HG03571 (cell line): ENCODE results near the gene STX16.

Experiments
- ATAC-seq: cut with Tn5 transposase; IDR thresholded peaks from one replicate; pipeline ENCODE4 v1.9.1; 2021; ENCODE audit not compliant: unreplicated experiment

STX16 gene

DNA sequence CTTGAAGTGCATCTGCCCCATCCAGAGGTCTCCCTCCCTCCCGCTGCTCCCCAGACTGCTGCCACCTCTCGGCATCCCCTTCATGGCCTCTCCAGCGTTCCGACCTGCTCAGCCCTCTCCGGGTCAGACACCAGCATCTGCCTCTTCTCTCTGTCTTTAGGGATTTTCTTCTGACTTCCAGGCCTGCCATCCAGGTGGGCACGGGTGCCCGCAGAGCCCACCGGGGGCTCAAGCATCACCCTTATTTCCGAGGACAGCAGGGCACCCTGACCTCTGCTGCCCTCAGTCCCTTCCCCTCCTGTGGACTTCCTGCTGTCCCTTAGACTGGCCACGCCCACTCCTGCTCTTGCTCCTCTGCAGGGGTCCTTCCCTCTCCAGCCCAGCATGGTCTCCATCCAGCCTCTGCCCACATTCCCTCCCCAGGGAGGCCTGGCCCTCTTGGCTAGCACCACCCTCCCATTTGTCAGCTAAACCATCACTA, 44.9 kb downstream of the STX16 start:
- ATAC-seq: no peak

DNA sequence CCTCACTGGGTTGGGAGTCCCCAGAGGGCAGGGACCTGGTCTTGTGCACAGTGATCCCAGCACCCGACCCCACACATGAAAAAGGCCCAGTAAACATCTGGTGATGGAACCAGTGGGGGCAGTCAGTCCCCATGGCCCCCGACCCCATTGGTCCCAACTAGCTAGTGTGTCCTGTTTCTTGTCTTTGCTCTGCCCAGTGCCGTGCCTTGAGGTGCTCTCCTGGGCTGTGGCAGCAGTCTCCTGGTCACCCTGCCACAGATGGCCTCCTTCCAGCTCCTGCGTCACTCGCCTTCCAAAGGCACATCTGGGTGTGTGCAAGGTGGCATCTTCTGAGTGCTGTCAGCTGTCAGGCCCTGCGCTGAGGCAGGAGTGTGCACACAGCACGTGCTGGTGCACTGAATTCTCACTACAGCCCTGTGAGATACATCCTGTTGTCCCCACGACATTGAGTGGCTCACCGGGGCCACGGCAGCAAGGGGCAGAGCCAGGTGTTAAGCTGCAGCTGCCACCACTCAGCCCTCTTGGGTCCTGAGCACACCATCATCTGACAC, 45.4 kb downstream of the STX16 start:
- no peak for ATAC-seq

DNA sequence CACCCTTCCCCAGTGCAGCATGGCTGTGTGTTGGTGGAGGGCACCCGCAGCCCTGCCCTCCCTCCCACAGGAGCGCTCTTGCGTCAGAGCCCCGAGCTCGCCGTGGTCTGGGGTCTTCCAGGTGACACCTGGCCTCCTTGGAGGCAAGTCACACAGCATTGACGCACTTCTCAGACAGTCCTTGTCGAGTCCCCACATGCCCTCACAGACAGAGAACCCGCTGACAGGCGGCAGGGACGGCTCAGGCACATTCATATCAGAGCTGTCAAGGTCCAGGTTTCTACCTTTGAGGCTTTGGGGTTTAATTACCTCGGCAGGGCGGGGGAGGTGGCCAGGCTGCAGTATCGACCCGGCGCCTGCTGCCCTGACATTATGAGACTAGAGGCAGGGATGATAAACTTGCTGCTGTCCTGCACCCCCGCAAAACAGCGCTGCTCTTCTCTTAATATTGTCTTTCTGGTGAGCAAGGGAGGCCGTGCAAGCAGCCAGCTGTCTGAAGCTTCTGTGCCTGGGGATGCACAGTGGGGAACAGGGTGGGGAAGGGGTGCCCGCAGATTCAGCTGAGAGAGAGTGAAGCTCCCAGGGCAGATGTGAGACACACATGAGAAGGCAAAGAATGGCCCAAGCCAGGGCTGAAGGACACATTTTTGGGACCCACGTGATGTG, 46.3 kb downstream of the STX16 start:
- no peak for ATAC-seq

- ATAC-seq: no peak
These were observed 47.0 kb downstream of the STX16 start for GRCh38 chr20:58697867-58698703.

DNA sequence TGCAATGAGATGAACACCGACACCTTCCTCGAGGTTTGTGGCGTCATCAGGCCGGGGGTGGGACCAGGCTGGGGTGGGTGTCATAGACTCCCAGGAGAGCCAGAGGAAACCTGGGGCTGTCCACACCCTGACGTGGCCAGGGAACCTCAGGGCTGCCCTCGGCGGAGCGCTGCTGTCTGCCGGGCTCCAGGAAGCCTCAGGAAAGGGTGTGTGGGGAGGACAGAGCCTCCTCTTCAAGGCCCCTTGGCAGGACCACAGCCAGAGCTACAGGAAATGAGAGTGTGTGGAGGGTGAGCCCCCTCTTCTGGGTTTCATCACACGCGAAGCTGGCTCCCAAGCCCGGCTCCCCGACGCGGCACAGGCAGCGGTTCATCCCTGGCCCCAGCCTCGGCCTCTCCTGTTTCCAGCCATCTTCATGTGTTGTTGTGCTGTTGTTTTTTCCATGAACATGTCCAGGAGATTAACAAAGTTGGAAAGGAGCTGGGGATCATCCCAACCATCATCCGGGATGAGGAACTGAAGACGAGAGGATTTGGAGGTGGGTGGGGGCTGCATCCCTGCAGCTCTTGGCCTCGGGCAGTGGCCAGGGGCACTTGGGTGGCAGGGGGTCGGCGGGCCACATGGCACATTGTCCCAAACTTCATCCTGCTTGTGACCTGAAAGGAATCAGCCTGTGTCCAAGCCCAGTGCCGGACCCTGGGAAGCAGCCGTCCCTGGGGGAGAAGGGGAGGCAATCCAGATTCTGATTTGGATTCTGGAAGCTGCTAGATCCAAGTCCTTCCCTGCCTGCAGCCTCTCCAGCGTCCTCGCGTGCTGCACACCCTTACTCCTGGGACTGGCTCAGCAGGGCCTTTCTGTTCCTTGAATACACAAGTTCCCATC, 47.9 kb downstream of the STX16 start:
- ATAC-seq: no peak

DNA sequence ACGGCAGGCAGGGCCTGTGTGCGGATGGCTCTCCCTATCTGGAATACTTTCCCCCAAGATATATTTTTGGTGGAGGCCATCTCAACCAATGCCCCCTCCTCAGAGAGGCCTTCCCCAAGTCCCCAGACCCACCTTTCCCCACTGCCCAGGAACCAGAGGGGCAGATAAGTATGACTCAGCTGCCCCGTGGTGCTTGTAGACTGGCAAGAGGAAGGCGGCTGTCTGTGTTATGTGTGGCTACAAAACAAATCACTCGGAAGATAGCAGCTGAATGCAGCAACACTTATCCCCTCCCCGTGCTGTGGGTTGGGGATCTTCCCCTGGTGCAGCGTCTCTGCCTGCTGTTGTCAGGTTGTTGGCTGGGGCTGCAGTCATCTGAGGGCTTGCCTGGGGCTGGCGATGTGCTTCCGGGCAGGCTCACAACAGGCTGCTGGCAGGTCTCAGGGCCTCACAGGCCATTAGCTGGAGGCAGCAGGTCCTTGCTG, 48.6 kb downstream of the STX16 start:
- ATAC-seq: no peak

DNA sequence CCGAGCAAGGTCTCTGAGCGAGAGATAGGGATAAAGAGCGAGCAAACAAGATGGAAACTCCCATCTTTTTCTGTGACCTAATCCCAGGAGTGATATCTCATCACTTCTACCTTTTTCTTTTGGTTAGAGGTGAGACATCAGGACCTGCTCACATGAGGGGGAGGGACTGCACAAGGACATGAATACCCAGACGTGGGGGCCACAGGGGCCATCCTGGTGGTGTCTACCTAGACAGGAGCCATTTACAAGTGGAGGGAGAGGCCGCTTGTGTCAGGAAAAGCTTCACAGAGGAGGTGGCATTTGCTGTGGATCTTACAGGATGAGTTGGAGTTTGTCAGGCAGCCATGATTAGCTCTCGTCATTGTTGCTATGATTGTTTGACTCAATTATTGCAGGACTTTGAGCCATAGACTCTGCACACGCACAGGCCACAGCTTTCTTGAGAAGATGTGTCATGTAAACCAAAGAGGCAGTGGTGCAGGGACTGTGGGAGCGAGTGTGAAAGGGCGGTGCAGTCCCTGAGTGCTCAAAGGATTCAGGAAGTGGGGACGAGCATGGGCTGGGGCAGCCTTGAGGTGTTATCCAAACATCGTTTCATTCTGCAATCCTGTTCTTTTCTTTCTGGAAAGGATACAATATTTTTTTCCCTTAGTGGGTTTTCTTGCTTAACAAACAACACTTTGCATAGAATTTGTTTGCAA, 49.2 kb downstream of the STX16 start:
- ATAC-seq: no peak

DNA sequence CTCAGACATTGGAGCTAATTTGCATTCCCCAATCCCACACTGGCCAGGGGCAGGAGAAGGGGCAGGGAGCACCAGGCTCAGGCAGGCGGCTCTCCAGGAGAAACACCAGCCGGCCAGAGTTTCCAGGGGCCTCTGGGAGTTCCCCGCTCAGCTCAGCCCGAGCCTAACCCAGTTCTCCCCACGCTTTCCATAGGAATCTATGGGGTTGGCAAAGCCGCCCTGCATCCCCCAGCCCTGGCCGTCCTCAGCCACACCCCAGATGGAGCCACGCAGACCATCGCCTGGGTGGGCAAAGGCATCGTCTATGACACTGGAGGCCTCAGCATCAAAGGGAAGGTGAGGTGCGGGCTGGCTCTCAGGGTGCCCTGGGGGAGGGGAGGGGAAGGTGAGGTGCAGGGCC, 49.7 kb downstream of the STX16 start:
- no peak for ATAC-seq

- no peak for ATAC-seq
These were observed 50.5 kb downstream of the STX16 start for GRCh38 chr20:58701431-58702160.

GRCh38 chr20:58702161-58702510, 51.1 kb downstream of the STX16 start:
- ATAC-seq: no peak

GRCh38 chr20:58702859-58703648, 52.0 kb downstream of the STX16 start:
- no peak for ATAC-seq

DNA sequence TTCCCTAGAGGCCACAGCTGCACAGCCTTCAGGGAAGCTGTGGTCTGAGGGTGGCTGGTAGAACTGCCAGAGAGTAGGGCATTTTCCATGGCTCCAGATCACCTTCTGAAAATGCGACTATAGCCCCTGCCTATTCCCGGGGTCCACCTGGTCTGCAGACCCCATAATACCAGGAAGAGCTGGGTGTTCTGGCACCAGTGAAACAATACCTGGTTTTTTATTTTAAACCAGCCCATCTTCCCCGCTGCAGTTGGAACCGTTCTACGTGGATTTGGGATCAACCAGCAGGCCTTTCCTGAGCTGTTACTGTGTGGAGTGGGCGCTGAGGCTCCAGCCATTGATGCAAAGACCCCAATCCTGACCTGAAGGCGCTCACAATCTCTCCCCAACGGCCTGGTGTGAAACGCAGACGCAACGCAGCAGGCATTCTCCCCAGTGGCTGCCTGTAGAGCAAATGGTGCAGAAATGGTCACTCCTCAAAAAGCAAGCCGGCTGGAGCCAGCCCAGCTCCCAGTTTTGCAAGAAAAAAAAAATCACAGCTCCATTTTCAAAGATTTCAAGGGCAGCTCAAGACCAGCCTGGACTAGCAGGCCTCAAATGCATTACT, 52.8 kb downstream of the STX16 start:
- ATAC-seq: no peak

DNA sequence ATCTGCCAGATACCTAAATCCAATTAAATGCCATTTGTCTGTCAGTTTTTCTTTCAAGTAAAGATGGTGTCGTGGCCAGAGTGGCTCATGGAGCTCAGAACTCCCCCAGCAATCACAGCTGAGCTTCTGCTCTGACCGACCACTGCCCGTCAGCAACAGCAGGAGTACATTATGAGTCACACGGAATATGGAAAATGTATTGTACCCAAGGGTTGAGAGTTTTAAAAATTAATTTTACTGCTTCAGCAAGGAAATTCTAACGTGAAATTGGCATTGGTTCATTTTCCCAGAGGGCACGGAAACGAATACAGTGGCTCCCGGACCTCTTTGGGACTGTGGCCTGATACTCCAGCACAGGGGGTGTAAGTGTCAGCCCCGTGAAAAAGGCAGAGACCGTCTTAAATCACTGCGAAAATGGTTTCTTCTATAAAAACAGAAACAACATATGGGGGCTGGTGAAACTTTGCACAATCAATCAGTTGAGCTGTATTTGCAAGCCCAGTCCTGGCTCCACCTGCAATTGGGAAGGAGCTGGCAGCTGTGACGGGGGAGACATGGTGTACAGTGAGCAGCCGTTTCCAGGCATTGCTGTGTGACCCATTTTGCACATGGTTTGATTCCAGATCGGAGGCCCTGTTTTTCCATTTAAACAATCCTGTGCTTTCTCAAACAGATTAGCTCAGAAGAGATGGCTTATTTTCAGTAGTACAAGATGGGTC, 54.3 kb downstream of the STX16 start:
- ATAC-seq: no peak

GRCh38 chr20:58706150-58706892, 55.2 kb downstream of the STX16 start:
- ATAC-seq: no peak

GRCh38 chr20:58706975-58707681, 56.0 kb downstream of the STX16 start:
- ATAC-seq: no peak

GRCh38 chr20:58707770-58708169, 56.7 kb downstream of the STX16 start:
- no peak for ATAC-seq
